Liver (tissue), 3 donors: ENCODE results near the gene TMPRSS12.

Experiments used
- FOXA1 ChIP-seq: IDR thresholded peaks from 2 replicates; pipeline ENCODE4 v1.6.1; 2016; ENCODE audit warnings: antibody characterized with exemption
- JUND ChIP-seq, 2 donors: IDR thresholded peaks; 2 replicates each; pipeline ENCODE4 v1.6.1; 2016; ENCODE audit warnings: antibody characterized with exemption in 2 of 2
- REST ChIP-seq: IDR thresholded peaks from 2 replicates; pipeline ENCODE4 v1.6.1; 2016; ENCODE audit warnings: antibody characterized with exemption, mild to moderate bottlenecking
- TAF1 ChIP-seq: conservative IDR thresholded peaks from 2 replicates; pipeline ENCODE4 v1.6.1; 2016; ENCODE audit warnings: antibody characterized with exemption, mild to moderate bottlenecking
- TF ChIP-seq, protein P1 (sequence below): fragments of 150-350 bp; IDR thresholded peaks from 2 replicates; pipeline ENCODE4 v1.5.1; 2017; ENCODE audit warnings: improper control_type of control experiment, low read depth, low read length; ENCODE audit not compliant: missing input control
- donor health status: healthy.
- donor health status: healthy.

DNA sequence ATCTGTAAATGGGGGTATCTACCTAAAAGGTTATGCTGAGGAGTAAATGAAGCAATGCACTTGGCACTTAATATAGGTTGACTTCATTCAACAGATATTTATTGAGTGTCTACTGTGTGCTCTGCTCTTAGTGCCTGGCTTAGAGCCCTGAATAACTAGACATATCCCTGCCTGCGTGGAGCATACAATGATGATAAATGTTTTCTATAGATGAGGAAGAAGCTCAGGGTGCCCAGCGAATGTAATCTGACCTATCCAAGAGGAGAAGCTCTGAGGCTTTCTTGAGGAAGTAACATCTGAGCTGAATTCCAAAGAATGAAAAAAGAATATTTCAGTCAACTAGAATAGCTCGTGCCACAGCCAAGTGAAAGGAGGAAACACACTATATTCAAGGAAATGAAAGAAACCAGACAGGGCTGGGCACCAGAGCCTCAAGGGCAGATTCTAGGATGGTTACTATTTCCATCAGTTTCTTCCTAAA lies 91.7 kb downstream of the TMPRSS12 start:
- TF ChIP-seq, protein P1, sequence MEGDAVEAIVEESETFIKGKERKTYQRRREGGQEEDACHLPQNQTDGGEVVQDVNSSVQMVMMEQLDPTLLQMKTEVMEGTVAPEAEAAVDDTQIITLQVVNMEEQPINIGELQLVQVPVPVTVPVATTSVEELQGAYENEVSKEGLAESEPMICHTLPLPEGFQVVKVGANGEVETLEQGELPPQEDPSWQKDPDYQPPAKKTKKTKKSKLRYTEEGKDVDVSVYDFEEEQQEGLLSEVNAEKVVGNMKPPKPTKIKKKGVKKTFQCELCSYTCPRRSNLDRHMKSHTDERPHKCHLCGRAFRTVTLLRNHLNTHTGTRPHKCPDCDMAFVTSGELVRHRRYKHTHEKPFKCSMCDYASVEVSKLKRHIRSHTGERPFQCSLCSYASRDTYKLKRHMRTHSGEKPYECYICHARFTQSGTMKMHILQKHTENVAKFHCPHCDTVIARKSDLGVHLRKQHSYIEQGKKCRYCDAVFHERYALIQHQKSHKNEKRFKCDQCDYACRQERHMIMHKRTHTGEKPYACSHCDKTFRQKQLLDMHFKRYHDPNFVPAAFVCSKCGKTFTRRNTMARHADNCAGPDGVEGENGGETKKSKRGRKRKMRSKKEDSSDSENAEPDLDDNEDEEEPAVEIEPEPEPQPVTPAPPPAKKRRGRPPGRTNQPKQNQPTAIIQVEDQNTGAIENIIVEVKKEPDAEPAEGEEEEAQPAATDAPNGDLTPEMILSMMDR, result no peak
- TF ChIP-seq TAF1 (no peak), JUND (IDR thresholded peaks at IDR 0.05) (no peak), REST (no peak), FOXA1 (no peak)
